Lung (tissue), 12 donors: Measurements from ENCODE around the gene UNC93B1. TPM values are rescaled to one million over a fixed set of nuclear protein-coding genes. Genes with fewer than 3 reads are reported as not detected.

Source experiments
- ATAC-seq: fragments of 200-7000 bp; cut with Tn5 transposase; one replicate; pipeline ENCODE4 v1.9.1; 2020; ENCODE audit warnings: moderate number of reproducible peaks; ENCODE audit not compliant: insufficient read depth, low FRiP score
- DNase-seq, 3 donors: peaks; one replicate each; pipeline ENCODE4 v3.0.0-alpha.2; 2013 to 2017
- H3K27ac ChIP-seq, 2 donors: one replicate each; pipeline ENCODE4 v1.5.1; 2013; ENCODE audit warnings: mild to moderate bottlenecking in 2 of 2, moderate library complexity in 2 of 2, control low read depth in 1 of 2, inconsistent platforms in 1 of 2, low read depth in 1 of 2, low read length in 1 of 2
- H3K27me3 ChIP-seq, 3 donors: one replicate each; pipeline ENCODE4 v1.5.1; 2013; ENCODE audit warnings: low read length in 2 of 3; ENCODE audit not compliant: control insufficient read depth in 3 of 3, insufficient read depth in 3 of 3
- H3K36me3 ChIP-seq, 4 donors: one replicate each; pipeline ENCODE4 v1.5.1; 2013; ENCODE audit warnings: low read length in 4 of 4, mild to moderate bottlenecking in 1 of 4, moderate library complexity in 1 of 4; ENCODE audit not compliant: control insufficient read depth in 4 of 4, insufficient read depth in 4 of 4
- H3K4me1 ChIP-seq, 5 donors: one replicate each; pipeline ENCODE4 v1.5.1; 2013; ENCODE audit warnings: low read length in 5 of 5, mild to moderate bottlenecking in 2 of 5, moderate library complexity in 1 of 5; ENCODE audit not compliant: control insufficient read depth in 5 of 5, insufficient read depth in 5 of 5
- H3K4me3 ChIP-seq: one replicate; pipeline ENCODE4 v1.5.1; 2013; ENCODE audit warnings: mild to moderate bottlenecking, control low read depth, moderate library complexity
- H3K9ac ChIP-seq, 2 donors: one replicate each; pipeline ENCODE4 v1.5.1; 2013; ENCODE audit warnings: low read length in 2 of 2, control low read depth in 1 of 2; ENCODE audit not compliant: insufficient read depth in 1 of 2
- H3K9me3 ChIP-seq, 4 donors: one replicate each; pipeline ENCODE4 v1.5.1; 2013; ENCODE audit warnings: low read length in 3 of 4, mild to moderate bottlenecking in 1 of 4, moderate library complexity in 1 of 4; ENCODE audit not compliant: control insufficient read depth in 4 of 4, insufficient read depth in 3 of 4
- CTCF ChIP-seq: IDR thresholded peaks from 2 replicates; pipeline ENCODE4 v1.5.1; 2012; ENCODE audit warnings: mild to moderate bottlenecking; ENCODE audit errors: control extremely low read depth, extremely low read depth
- WGBS, 2 donors: extraction: QIAGEN DNeasy Blood & Tissue Kit; methylation state at CpG; one replicate each; pipeline ENCODE4 v1.1.7; 2013; 5-methylcytosine and 5-hydroxymethylcytosine counted together
- polyA plus RNA-seq, 2 donors: library from polyadenylated mRNA; stranded (reverse); fragments of 200-250 nt; gene quantifications; one replicate each; pipeline ENCODE4 v1.2.1, GENCODE V29; 2013
- total RNA-seq, 2 donors: library from RNA; depleted of rRNA in 1 of 2; stranded (reverse); fragments of >200 nt in 1 of 2; gene quantifications; one replicate each; pipeline ENCODE4 v1.2.1, GENCODE V29; 2014 to 2021
- donor health status: control.
- donor health status: control.
- donor health status: Bipolar disorder and iron deficiency.
- donor health status: healthy.
- donor health status: DM: yes; HTN: yes; CAD: no.

Gene UNC93B1
- total and polyA plus RNA-seq, 4 donors: 44.3 to 124 (median 87.8) TPM

- H3K9me3 ChIP-seq: no peaks in the 10 kb centered on the region
- TF ChIP-seq CTCF: no peak
- no peak for DNase-seq
- H3K9ac ChIP-seq: no peak overlapping the region
- no peak for ATAC-seq
- H3K27ac ChIP-seq: peak overlapping the region in 1 of 2 donors; percentile 84
- 94 to 97% methylated on average over 28 to 29 of the region's 29 CpGs for WGBS, 2 donors
- H3K27me3 ChIP-seq: no peaks in the 10 kb centered on the region
- H3K4me3 ChIP-seq: no peak overlapping the region
- H3K4me1 ChIP-seq: peaks cover 8 to 35% (median 12%) of the 10 kb centered on the region in 5 donors
- peaks cover 0 to 17% (median 9%) of the 10 kb centered on the region in 4 donors for H3K36me3 ChIP-seq
Observed at GRCh38 chr11:68032997-68033707, 29.3 kb upstream of the UNC93B1 start.

- no peak for DNase-seq
- no peaks in the 10 kb centered on the region for H3K9me3 ChIP-seq
- 79 to 94% methylated on average over 8 to 9 of the region's 9 CpGs for WGBS, 2 donors
- TF ChIP-seq CTCF: no peak
- H3K4me1 ChIP-seq: peaks cover 8 to 24% (median 12%) of the 10 kb centered on the region in 5 donors
- no peak for ATAC-seq
- no peak overlapping the region for H3K4me3 ChIP-seq
- no peak overlapping the region for H3K27ac ChIP-seq
- no peak overlapping the region for H3K9ac ChIP-seq
- no peaks in the 10 kb centered on the region for H3K27me3 ChIP-seq
- peaks cover 0 to 19% (median 9%) of the 10 kb centered on the region in 4 donors for H3K36me3 ChIP-seq
Observed at GRCh38 chr11:68032003-68032402, 28.1 kb upstream of the UNC93B1 start.

- peak overlapping the region; percentile 67 to 75 for H3K9ac ChIP-seq
- 12 to 13% methylated on average over 10 of the region's 10 CpGs for whole genome bisulfite sequencing, 2 donors
- H3K27ac ChIP-seq: peak overlapping the region; percentile 92 to 93
- DNase-seq (no peak), ATAC-seq (no peak)
- H3K27me3 ChIP-seq: no peaks in the 10 kb centered on the region
- no peaks in the 10 kb centered on the region for H3K9me3 ChIP-seq
- peaks cover 8 to 16% (median 12%) of the 10 kb centered on the region in 5 donors for H3K4me1 ChIP-seq
- no peak for TF ChIP-seq CTCF
- peaks cover 0 to 21% (median 9%) of the 10 kb centered on the region in 4 donors for H3K36me3 ChIP-seq
- H3K4me3 ChIP-seq: peak overlapping the region; percentile 89
Observed at GRCh38 chr11:68031144-68031464, 27.2 kb upstream of the UNC93B1 start.
